ENCODE results near the gene VPS11.

Gene VPS11

GRCh38 chr11:119126675-119127268, 59.2 kb downstream of the VPS11 start:
- DNase-seq: no peak

DNA sequence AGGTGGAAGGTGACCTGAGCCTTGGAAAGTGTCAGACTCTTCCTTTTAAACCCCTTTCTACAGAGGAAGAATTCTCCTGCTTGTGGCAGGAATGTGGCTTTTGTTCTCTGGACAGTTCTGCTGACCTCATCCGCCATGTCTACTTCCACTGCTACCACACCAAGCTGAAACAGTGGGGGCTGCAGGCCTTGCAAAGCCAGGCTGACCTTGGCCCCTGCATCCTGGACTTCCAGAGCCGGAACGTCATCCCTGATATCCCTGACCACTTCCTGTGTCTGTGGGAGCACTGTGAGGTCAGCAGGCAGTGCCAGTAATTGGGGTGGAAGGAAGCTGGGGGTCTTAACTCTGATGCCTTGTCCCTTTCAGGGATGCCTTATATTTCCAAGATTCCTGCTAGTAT, 63.0 kb downstream of the VPS11 start:
- DNase-seq: no peak

Data from central memory CD4-positive, alpha-beta T cell (primary cell).